ENCODE data around the gene GATD1.
A peak's percentile ranks its signal among the peaks of the same experiment; 100 is the strongest.

Gene GATD1

GRCh38 chr11:724049-724777 is 53.1 kb downstream of the GATD1 start:
- peak in 1 of 42 donors; percentile 27 for DNase-seq
- intact Hi-C loops (cut with DNase I), result loop anchor here (5.0 kb wide), 1 partner anchor 62 kb away; no protein-coding TSS in a partner anchor

- peak in 19 of 42 donors; percentile 39 to 75 (median 55) for DNase-seq
- intact Hi-C loops (cut with DNase I), result loop anchor here (5.0 kb wide), 1 partner anchor 61 kb away; no protein-coding TSS in a partner anchor
Measured at GRCh38 chr11:723120-723883, 54.0 kb downstream of the GATD1 start.

- intact Hi-C loops (cut with DNase I), result loop anchor here (5.0 kb wide), 1 partner anchor 60 kb away; no protein-coding TSS in a partner anchor
- no peak for DNase-seq
Measured at GRCh38 chr11:722346-722811, 54.9 kb downstream of the GATD1 start.

GRCh38 chr11:721741-722345 is 55.4 kb downstream of the GATD1 start:
- peak in 2 of 42 donors; percentile 30 to 31 for DNase-seq
- intact Hi-C loops (cut with DNase I), result loop anchor here (5.0 kb wide), 1 partner anchor 60 kb away; no protein-coding TSS in a partner anchor

- intact Hi-C loops (cut with DNase I), result loop anchor here (5.0 kb wide), 1 partner anchor 59 kb away; no protein-coding TSS in a partner anchor
- DNase-seq, result no peak
Measured at GRCh38 chr11:721247-721740, 56.0 kb downstream of the GATD1 start.

GRCh38 chr11:720642-721246 is 56.5 kb downstream of the GATD1 start:
- peak in 9 of 42 donors; percentile 37 to 84 (median 55) for DNase-seq

GRCh38 chr11:720017-720641 is 57.2 kb downstream of the GATD1 start:
- peak in 1 of 42 donors; percentile 26 for DNase-seq
- intact Hi-C loops (cut with DNase I), result loop anchor here (5.0 kb wide), 1 partner anchor 58 kb away; no protein-coding TSS in a partner anchor

More at GRCh38 chr11:720642-721246, 56.5 kb downstream of the GATD1 start:
- intact Hi-C loops (cut with DNase I), result loop anchor here (5.0 kb wide), 1 partner anchor 58 kb away; no protein-coding TSS in a partner anchor

GRCh38 chr11:719214-720016 is 57.9 kb downstream of the GATD1 start:
- peak in 1 of 42 donors; percentile 26 for DNase-seq
- intact Hi-C loops (cut with DNase I), result loop anchor here (5.0 kb wide), 1 partner anchor 57 kb away; no protein-coding TSS in a partner anchor

Measured in head of caudate nucleus (tissue), 42 donors.